LNCaP clone FGC (cell line): ENCODE results near the gene MST1R.
A peak's percentile ranks its signal among the peaks of the same experiment; 100 is the strongest.
"Not testable (repeated sequence)": the region's sequence is repeated elsewhere in the genome, so short reads cannot be mapped to it uniquely, and the experiment has no call there.

Experiments
- DNase-seq: peaks from one replicate; pipeline ENCODE4 v3.0.0-alpha.2; 2011; ENCODE audit warnings: low read depth
- H3K4me3 ChIP-seq: 2 replicates; pipeline ENCODE4 v1.5.1; 2011; ENCODE audit warnings: mild to moderate bottlenecking, low read depth, low read length, control low read depth
- TF ChIP-seq, protein P1 (sequence below): IDR thresholded peaks from 2 replicates; pipeline ENCODE4 v1.5.1; 2012; ENCODE audit warnings: mild to moderate bottlenecking; ENCODE audit not compliant: control insufficient read depth, insufficient read depth; ENCODE audit errors: extremely low read depth

MST1R gene

GRCh38 chr3:49903451-49904424 is at the start of gene MST1R:
Gene MST1R, minus strand, starts transcription at chr3:49903873. Its CDS starts 264 bp downstream, at chr3:49903609.
- TF ChIP-seq, protein P1, sequence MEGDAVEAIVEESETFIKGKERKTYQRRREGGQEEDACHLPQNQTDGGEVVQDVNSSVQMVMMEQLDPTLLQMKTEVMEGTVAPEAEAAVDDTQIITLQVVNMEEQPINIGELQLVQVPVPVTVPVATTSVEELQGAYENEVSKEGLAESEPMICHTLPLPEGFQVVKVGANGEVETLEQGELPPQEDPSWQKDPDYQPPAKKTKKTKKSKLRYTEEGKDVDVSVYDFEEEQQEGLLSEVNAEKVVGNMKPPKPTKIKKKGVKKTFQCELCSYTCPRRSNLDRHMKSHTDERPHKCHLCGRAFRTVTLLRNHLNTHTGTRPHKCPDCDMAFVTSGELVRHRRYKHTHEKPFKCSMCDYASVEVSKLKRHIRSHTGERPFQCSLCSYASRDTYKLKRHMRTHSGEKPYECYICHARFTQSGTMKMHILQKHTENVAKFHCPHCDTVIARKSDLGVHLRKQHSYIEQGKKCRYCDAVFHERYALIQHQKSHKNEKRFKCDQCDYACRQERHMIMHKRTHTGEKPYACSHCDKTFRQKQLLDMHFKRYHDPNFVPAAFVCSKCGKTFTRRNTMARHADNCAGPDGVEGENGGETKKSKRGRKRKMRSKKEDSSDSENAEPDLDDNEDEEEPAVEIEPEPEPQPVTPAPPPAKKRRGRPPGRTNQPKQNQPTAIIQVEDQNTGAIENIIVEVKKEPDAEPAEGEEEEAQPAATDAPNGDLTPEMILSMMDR, result no peak

GRCh38 chr3:49952924-49953323 is 49.3 kb upstream of the MST1R start:
- no peak for DNase-seq
- TF ChIP-seq, protein P1, result no peak
- no peak overlapping the region for H3K4me3 ChIP-seq

More at GRCh38 chr3:49903451-49904424, at the start of gene MST1R:
- DNase-seq, result no peak
- no peak within 1 kb of the TSS for H3K4me3 ChIP-seq

GRCh38 chr3:49942651-49943050 is 39.0 kb upstream of the MST1R start:
- TF ChIP-seq, protein P1, result no peak
- no peak overlapping the region for H3K4me3 ChIP-seq
- no peak for DNase-seq

DNA sequence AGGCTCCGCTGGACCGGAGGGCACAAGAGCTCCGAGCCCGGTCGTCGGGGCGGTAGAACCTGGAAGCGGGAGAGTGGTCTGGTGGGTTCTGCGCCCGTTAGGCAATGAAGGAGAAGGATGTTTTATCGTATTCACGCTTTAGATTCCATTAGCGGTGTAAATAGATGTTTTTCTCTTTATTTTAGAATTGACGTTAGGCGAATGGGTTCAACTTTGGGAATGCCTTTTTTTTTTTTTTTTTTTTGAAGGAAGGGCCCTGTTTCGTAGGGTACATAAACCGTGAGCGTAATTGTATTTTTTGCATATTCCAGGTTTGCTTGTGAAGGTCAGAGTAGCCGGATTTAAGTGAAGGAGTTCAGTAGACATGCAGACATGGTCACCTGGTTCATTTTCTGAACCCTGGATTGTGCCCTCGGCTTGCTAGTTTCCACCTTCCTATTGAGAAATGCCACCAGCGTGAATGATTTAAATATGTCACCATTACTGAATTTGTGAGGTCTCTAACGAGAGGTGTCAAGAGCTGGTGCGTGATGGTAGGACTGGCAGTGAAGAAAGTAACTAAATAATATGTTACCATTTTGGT is 37.1 kb upstream of the MST1R start:
- no peak for DNase-seq
- TF ChIP-seq, protein P1, result no peak
- H3K4me3 ChIP-seq, result peak overlapping the region; percentile 99

GRCh38 chr3:49939858-49940666 is 36.4 kb upstream of the MST1R start, which contains the start of gene RBM6:
Gene RBM6, plus strand, starts transcription at chr3:49940150. Its CDS starts 22,492 bp downstream, at chr3:49962642.
- DNase-seq, result peak; percentile 96
- peak within 1 kb of the TSS; percentile 99 for H3K4me3 ChIP-seq
- TF ChIP-seq, protein P1, result no peak

GRCh38 chr3:49937090-49937489 is 33.4 kb upstream of the MST1R start:
- H3K4me3 ChIP-seq, result no peak overlapping the region
- TF ChIP-seq, protein P1, result no peak
- DNase-seq, result no peak

- DNase-seq, result not testable (repeated sequence)
Measured at GRCh38 chr3:49932281-49932680, 28.6 kb upstream of the MST1R start.

More at GRCh38 chr3:49932281-49932680, 28.6 kb upstream of the MST1R start:
- not testable (repeated sequence) for H3K4me3 ChIP-seq
